Left lung (tissue), 10 donors: Measurements from ENCODE around the gene HOXA11. TPM values are rescaled to one million over a fixed set of nuclear protein-coding genes. Genes with fewer than 3 reads are reported as not detected.
A peak's percentile ranks its signal among the peaks of the same experiment; 100 is the strongest.

Source experiments
- ATAC-seq: fragments of 200-7000 bp; cut with Tn5 transposase; one replicate; pipeline ENCODE4 v1.9.1; 2020; ENCODE audit warnings: moderate library complexity
- DNase-seq, 4 donors: peaks; one replicate each; pipeline ENCODE4 v3.0.0-alpha.2; 2013 to 2020
- H3K27ac ChIP-seq, 2 donors: fragments of 200-600 bp; sonication (generic) in 1 of 2; one replicate each; pipeline versions ENCODE4 v1.5.0 to v1.8.0; 2020 to 2021
- H3K27me3 ChIP-seq, 2 donors: fragments of 200-600 bp; sonication (generic) in 1 of 2; one replicate each; pipeline versions ENCODE4 v1.5.0 to v1.8.0; 2020 to 2021
- H3K36me3 ChIP-seq, 2 donors: fragments of 200-600 bp; sonication (generic) in 1 of 2; one replicate each; pipeline versions ENCODE4 v1.5.0 to v1.8.0; 2020 to 2021
- H3K4me1 ChIP-seq, 2 donors: fragments of 200-600 bp; one replicate each; pipeline ENCODE4 v1.8.0; 2021
- H3K4me3 ChIP-seq, 2 donors: fragments of 200-600 bp; sonication (generic) in 1 of 2; one replicate each; pipeline versions ENCODE4 v1.5.0 to v1.8.0; 2020 to 2021; ENCODE audit warnings: mild to moderate bottlenecking in 1 of 2
- H3K9me3 ChIP-seq, 2 donors: fragments of 200-600 bp; sonication (generic) in 1 of 2; one replicate each; pipeline versions ENCODE4 v1.5.0 to v1.8.0; 2020 to 2021
- CTCF ChIP-seq, 2 donors: fragments of 200-600 bp; sonication (generic) in 1 of 2; IDR thresholded peaks; one replicate each; pipeline versions ENCODE4 v1.5.0 to v1.8.0; 2021; ENCODE audit warnings: antibody characterized with exemption in 2 of 2
- intact Hi-C, 2 donors: fragments of 100-400 bp; cut with DNase I; formaldehyde crosslinking; loops; one replicate each; pipeline versions ENCODE4 v1.11.2 to v1.14.2; 2022
- polyA plus RNA-seq, 6 donors: library from polyadenylated mRNA; unstranded; fragments of 120-200 nt; gene quantifications; one replicate each; pipeline ENCODE4 v1.2.1, GENCODE V29; 2013; ENCODE audit not compliant: insufficient read length in 6 of 6
- total RNA-seq, 2 donors: library from RNA; stranded (reverse); fragmentation: NEBNext Ultra II Directional; extraction: Animal tissue kit (Norgen Biotek cat#: 25700); gene quantifications; one replicate each; pipeline ENCODE4 v1.2.1, GENCODE V29; 2021
- donor health status: DM: no; HTN: yes; CAD: no.
- donor health status: DM: no; HTN: no; CAD: no.

The HOXA11 gene
- total and polyA plus RNA-seq, 8 donors, result 0.10 to 0.23 (median 0.13) TPM; not detected in 4

GRCh38 chr7:27141137-27141922 lies 43.7 kb downstream of the HOXA11 start:
- Histone ChIP-seq H3K27ac (peak overlapping the region; percentile 86 to 92), H3K27me3 (peaks cover 19 to 100% of the 10 kb centered on the region in 2 donors), H3K36me3 (no peaks in the 10 kb centered on the region), H3K4me3 (peak overlapping the region; percentile 52 to 56), H3K9me3 (no peaks in the 10 kb centered on the region), H3K4me1 (peaks cover 3 to 13% of the 10 kb centered on the region in 2 donors)
- TF ChIP-seq CTCF (IDR thresholded peaks at IDR 0.05), result no peak
- ATAC-seq (no peak), DNase-seq (peak in 1 of 4 donors; percentile 41)
- intact Hi-C loops, result loop anchor here in 1 of 2 donors (5.0 kb wide), 1 partner anchor 44 kb away; the partner anchor contains the start of gene HOXA1

DNA sequence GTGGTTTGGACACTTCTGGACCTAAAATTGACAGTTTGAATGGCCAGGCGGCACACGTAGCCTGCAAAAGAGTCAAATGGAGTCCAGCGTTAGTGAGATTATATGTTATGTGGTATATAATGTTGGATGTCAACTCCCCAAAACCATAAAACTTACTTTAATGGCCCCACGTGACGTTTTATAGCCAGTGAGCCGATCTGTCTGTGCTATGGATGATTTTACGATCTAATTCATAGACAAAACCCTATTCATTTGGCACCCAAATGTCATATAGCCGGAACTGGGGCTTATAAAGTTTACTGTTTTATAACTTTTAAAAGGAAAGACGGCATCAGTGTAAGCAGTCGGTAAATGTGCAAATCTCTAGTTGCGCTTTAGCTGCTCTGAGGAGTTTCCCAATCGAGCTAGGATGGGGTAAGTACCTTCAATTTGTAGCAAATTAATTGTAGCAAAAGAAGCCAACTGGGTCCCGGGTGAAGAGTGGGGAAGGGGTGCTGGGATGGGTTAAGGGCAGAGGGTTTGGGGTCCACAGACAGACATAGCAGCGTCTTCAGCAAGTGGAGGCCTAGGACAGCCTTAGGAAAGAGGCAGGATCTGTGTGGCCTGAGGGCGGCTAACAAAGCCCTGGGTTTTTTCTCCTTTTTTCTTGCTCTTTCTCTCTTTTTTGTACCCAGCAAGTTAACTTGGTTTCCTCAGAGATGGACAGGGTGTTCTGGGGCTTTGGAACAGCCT lies 44.7 kb downstream of the HOXA11 start:
- Histone ChIP-seq H3K4me1 (peaks cover 9 to 23% of the 10 kb centered on the region in 2 donors), H3K9me3 (no peaks in the 10 kb centered on the region), H3K36me3 (no peaks in the 10 kb centered on the region), H3K27me3 (peaks cover 22 to 100% of the 10 kb centered on the region in 2 donors), H3K4me3 (peak overlapping the region; percentile 12 to 52), H3K27ac (peak overlapping the region; percentile 86 to 92)
- TF ChIP-seq CTCF (IDR thresholded peaks at IDR 0.05), result no peak
- DNase-seq (peak in 1 of 4 donors; percentile 41), ATAC-seq (no peak)
- intact Hi-C loops, result loop anchor here in 1 of 2 donors (5.0 kb wide), 1 partner anchor 43 kb away; the partner anchor contains the start of gene HOXA1

DNA sequence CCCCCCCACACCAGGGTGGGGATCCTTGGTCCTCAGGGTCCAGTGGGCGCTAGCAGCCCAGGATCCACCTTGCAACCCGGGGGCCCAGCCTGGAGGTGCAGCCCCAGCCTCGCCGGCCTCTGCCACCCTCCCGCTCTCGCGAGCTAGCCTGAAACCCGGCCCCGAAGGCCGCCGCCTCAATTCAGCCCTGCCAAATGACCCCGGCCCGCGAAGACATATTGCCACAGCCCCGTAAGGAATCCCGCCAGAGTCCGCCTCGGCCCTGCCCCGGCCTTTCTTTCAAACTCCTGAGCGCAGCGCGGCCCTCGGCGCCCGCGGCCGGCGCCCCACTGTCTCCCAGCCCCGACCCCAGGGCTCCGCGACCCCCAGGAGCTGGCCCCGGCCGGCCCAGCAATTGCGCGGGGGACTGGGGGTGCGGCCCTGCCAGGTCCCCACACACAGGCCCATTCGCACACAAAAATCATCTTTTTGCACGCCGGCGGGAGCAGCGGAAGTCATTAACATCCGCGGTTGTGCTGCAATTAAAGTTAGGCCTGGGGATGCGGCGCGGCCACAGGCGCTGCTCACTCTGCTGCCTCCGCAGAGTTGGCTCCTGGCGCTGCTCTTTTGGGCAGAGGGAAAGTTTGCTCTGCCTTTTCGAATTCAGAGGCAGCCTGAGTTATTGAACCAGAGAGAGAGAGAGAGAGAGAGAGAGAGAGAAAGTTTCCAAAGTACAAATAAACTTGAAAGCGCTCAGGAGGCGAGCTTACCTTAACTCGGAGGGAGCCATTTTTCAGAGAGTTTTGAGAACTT lies 45.5 kb downstream of the HOXA11 start:
- intact Hi-C loops, result loop anchor here in 1 of 2 donors (5.0 kb wide), 1 partner anchor 42 kb away; the partner anchor contains the start of gene HOXA1
- peak overlapping the region; percentile 86 to 92 for H3K27ac ChIP-seq
- TF ChIP-seq CTCF (IDR thresholded peaks at IDR 0.05), result no peak
- H3K4me3 ChIP-seq, result peak overlapping the region; percentile 0 to 52
- H3K36me3 ChIP-seq, result no peaks in the 10 kb centered on the region
- peaks cover 9 to 31% of the 10 kb centered on the region in 2 donors for H3K4me1 ChIP-seq
- DNase-seq (peak in 3 of 4 donors; percentile 34 to 75 (median 35)), ATAC-seq (no peak)
- H3K9me3 ChIP-seq, result no peaks in the 10 kb centered on the region
- peaks cover 18 to 99% of the 10 kb centered on the region in 2 donors for H3K27me3 ChIP-seq

DNA sequence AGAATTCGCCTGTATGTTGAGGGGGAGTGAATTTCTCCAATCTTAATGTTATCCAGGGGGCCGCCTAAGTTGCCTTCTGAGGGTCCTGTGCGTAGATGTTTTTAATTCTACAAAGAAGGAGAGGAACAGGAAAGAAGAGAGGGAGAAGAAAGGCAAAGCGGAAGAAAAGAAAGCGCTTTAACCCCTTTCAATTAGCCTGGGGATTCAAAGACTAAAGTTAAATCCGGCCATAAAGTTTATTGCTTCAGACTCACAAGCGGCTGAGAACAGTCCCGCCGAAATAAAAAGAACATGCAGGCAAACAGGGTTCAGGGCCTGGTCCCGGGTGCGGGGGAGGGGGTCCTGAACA lies 46.1 kb downstream of the HOXA11 start:
- ATAC-seq (no peak), DNase-seq (peak in 2 of 4 donors; percentile 22 to 39)
- peak overlapping the region; percentile 0 to 52 for H3K4me3 ChIP-seq
- H3K36me3 ChIP-seq, result no peaks in the 10 kb centered on the region
- H3K4me1 ChIP-seq, result peaks cover 14 to 36% of the 10 kb centered on the region in 2 donors
- peak overlapping the region; percentile 86 to 92 for H3K27ac ChIP-seq
- peaks cover 13 to 99% of the 10 kb centered on the region in 2 donors for H3K27me3 ChIP-seq
- no peak for TF ChIP-seq CTCF (IDR thresholded peaks at IDR 0.05)
- intact Hi-C loops, result no loop called here
- H3K9me3 ChIP-seq, result no peaks in the 10 kb centered on the region
